CD4-positive, alpha-beta T cell treated with Interleukin-21 for 1 hour (primary cell): Measurements from ENCODE around the gene OSBPL5.

Experiments used
- DNase-seq: peaks from one replicate; pipeline ENCODE4 v3.0.0-alpha.2; 2020

Gene OSBPL5

GRCh38 chr11:3197878-3198528 lies 32.9 kb upstream of the OSBPL5 start:
- DNase-seq: no peak

GRCh38 chr11:3197044-3197695 lies 32.1 kb upstream of the OSBPL5 start:
- DNase-seq: no peak

- DNase-seq: no peak
Measured at GRCh38 chr11:3196161-3197043, 31.3 kb upstream of the OSBPL5 start.

- no peak for DNase-seq
Measured at GRCh38 chr11:3195251-3196160, 30.4 kb upstream of the OSBPL5 start.

- no peak for DNase-seq
Measured at GRCh38 chr11:3194016-3194816, 29.1 kb upstream of the OSBPL5 start.

- DNase-seq: no peak
Measured at GRCh38 chr11:3193373-3194015, 28.4 kb upstream of the OSBPL5 start.

GRCh38 chr11:3192511-3193372 lies 27.6 kb upstream of the OSBPL5 start:
- DNase-seq: no peak

GRCh38 chr11:3191586-3192324 lies 26.6 kb upstream of the OSBPL5 start:
- DNase-seq: no peak

GRCh38 chr11:3190600-3190999 lies 25.5 kb upstream of the OSBPL5 start:
- no peak for DNase-seq

- DNase-seq: no peak
Measured at GRCh38 chr11:3189886-3190583, 24.9 kb upstream of the OSBPL5 start.

GRCh38 chr11:3189196-3189843 lies 24.2 kb upstream of the OSBPL5 start:
- no peak for DNase-seq

GRCh38 chr11:3188496-3189195 lies 23.5 kb upstream of the OSBPL5 start:
- DNase-seq: no peak

GRCh38 chr11:3186166-3186953 lies 21.2 kb upstream of the OSBPL5 start:
- DNase-seq: no peak

- no peak for DNase-seq
Measured at GRCh38 chr11:3184732-3185347, 19.7 kb upstream of the OSBPL5 start.

GRCh38 chr11:3183523-3183922 lies 18.4 kb upstream of the OSBPL5 start:
- no peak for DNase-seq

GRCh38 chr11:3182462-3182852 lies 17.3 kb upstream of the OSBPL5 start:
- no peak for DNase-seq
